DND-41 (cell line): Measurements from ENCODE around the gene ST6GALNAC2.
"Not testable (repeated sequence)": the region's sequence is repeated elsewhere in the genome, so short reads cannot be mapped to it uniquely, and the experiment has no call there.

Source experiments
- ATAC-seq: fragments of 200-7000 bp; cut with Tn5 transposase; 3 replicates; pipeline ENCODE4 v1.9.1; 2021; ENCODE audit warnings: low read depth; ENCODE audit not compliant: insufficient read depth
- DNase-seq: peaks from one replicate; pipeline ENCODE4 v3.0.0-alpha.2; 2020
- H2AFZ ChIP-seq: 2 replicates; pipeline ENCODE4 v1.6.0; 2012; ENCODE audit warnings: low read depth, low read length
- H3K27ac ChIP-seq: 2 replicates; pipeline ENCODE4 v1.5.1; 2012; ENCODE audit warnings: low read length, inconsistent platforms
- H3K27me3 ChIP-seq: fragments of 200-600 bp; sonication (generic); 2 replicates; pipeline ENCODE4 v1.6.0; 2012; ENCODE audit warnings: low read length, mild to moderate bottlenecking, inconsistent platforms; ENCODE audit not compliant: insufficient read depth, poor library complexity
- H3K36me3 ChIP-seq: 2 replicates; pipeline ENCODE4 v1.5.1; 2012; ENCODE audit warnings: low read length, inconsistent platforms; ENCODE audit not compliant: insufficient read depth
- H3K4me1 ChIP-seq: 2 replicates; pipeline ENCODE4 v1.5.1; 2012; ENCODE audit warnings: mild to moderate bottlenecking, low read length; ENCODE audit not compliant: insufficient read depth
- H3K4me2 ChIP-seq: 2 replicates; pipeline ENCODE4 v1.6.0; 2012; ENCODE audit warnings: mild to moderate bottlenecking, moderate library complexity, low read length, inconsistent platforms; ENCODE audit not compliant: insufficient read depth
- H3K4me3 ChIP-seq, 2 experiments: fragments of 200-600 bp in 1 of 2; shearing (Covaris generic) in 1 of 2; 2 replicates each; pipeline ENCODE4 v1.5.1; 2012 to 2016; ENCODE audit warnings: inconsistent platforms in 2 of 2, low read length in 2 of 2, mild to moderate bottlenecking in 2 of 2, low read depth in 1 of 2, moderate library complexity in 1 of 2
- H3K79me2 ChIP-seq: 2 replicates; pipeline ENCODE4 v1.6.0; 2012; ENCODE audit warnings: low read length, inconsistent platforms; ENCODE audit not compliant: insufficient read depth
- H3K9ac ChIP-seq: 2 replicates; pipeline ENCODE4 v1.6.0; 2012; ENCODE audit warnings: low read depth, mild to moderate bottlenecking, inconsistent platforms, low read length, moderate library complexity
- H3K9me3 ChIP-seq: 2 replicates; pipeline ENCODE4 v1.5.1; 2012; ENCODE audit warnings: low read length, moderate library complexity, mild to moderate bottlenecking, inconsistent platforms; ENCODE audit not compliant: insufficient read depth, severe bottlenecking
- H4K20me1 ChIP-seq: 2 replicates; pipeline ENCODE4 v1.6.0; 2012; ENCODE audit warnings: low read length; ENCODE audit not compliant: insufficient read depth
- CTCF ChIP-seq: IDR thresholded peaks from 2 replicates; pipeline ENCODE4 v1.5.1; 2012; ENCODE audit warnings: borderline replicate concordance, low read length, moderate library complexity, mild to moderate bottlenecking; ENCODE audit not compliant: poor library complexity, severe bottlenecking; ENCODE audit errors: extremely low read depth
- EZH2 ChIP-seq: IDR thresholded peaks from 3 replicates; pipeline ENCODE4 v1.6.1; 2012; ENCODE audit warnings: borderline replicate concordance, low read depth, mild to moderate bottlenecking, moderate library complexity, low read length, inconsistent platforms; ENCODE audit not compliant: severe bottlenecking

ST6GALNAC2 gene

GRCh38 chr17:76612465-76612864 lies 26.8 kb upstream of the ST6GALNAC2 start:
- DNase-seq (no peak), ATAC-seq (no peak)
- no peaks in the 10 kb centered on the region for H3K9me3 ChIP-seq
- no peaks in the 10 kb centered on the region for H4K20me1 ChIP-seq
- no peaks in the 10 kb centered on the region for H3K4me1 ChIP-seq
- peaks cover 2% of the 10 kb centered on the region for H3K27me3 ChIP-seq
- H3K4me3 ChIP-seq = no peak overlapping the region
- H3K79me2 ChIP-seq = no peaks in the 10 kb centered on the region
- H3K4me2 ChIP-seq = no peak overlapping the region
- TF ChIP-seq EZH2 = no peak
- TF ChIP-seq CTCF = no peak
- H2AFZ ChIP-seq = no peak overlapping the region
- H3K9ac ChIP-seq = no peak overlapping the region
- H3K27ac ChIP-seq = no peak overlapping the region
- no peaks in the 10 kb centered on the region for H3K36me3 ChIP-seq

- Histone ChIP-seq H2AFZ (no peak overlapping the region), H4K20me1 (no peaks in the 10 kb centered on the region), H3K27me3 (peaks cover 2% of the 10 kb centered on the region), H3K4me2 (no peak overlapping the region), H3K9ac (no peak overlapping the region), H3K9me3 (no peaks in the 10 kb centered on the region), H3K4me3 (no peak overlapping the region), H3K27ac (no peak overlapping the region), H3K36me3 (no peaks in the 10 kb centered on the region), H3K79me2 (no peaks in the 10 kb centered on the region), H3K4me1 (no peaks in the 10 kb centered on the region)
- ATAC-seq = no peak
- TF ChIP-seq CTCF (no peak), EZH2 (no peak)
- DNase-seq = no peak
Measured at GRCh38 chr17:76611758-76612157, 26.1 kb upstream of the ST6GALNAC2 start.

- H3K27me3 ChIP-seq, H3K79me2 ChIP-seq, H4K20me1 ChIP-seq, H3K9ac ChIP-seq, H3K9me3 ChIP-seq, H3K36me3 ChIP-seq, H3K27ac ChIP-seq, H3K4me2 ChIP-seq, ATAC-seq, H2AFZ ChIP-seq, H3K4me3 ChIP-seq, H3K4me1 ChIP-seq, DNase-seq: not testable (repeated sequence)
Measured at GRCh38 chr17:76611080-76611749, 25.6 kb upstream of the ST6GALNAC2 start.

GRCh38 chr17:76606685-76607084 lies 21.0 kb upstream of the ST6GALNAC2 start:
- H3K36me3 ChIP-seq, H3K4me1 ChIP-seq, DNase-seq, H2AFZ ChIP-seq, H3K79me2 ChIP-seq, H3K27me3 ChIP-seq, ATAC-seq, H4K20me1 ChIP-seq, H3K9me3 ChIP-seq, H3K9ac ChIP-seq, H3K4me2 ChIP-seq, H3K4me3 ChIP-seq, H3K27ac ChIP-seq: not testable (repeated sequence)
